Suprapubic skin (tissue), 4 donors: Measurements from ENCODE around the gene DOK1.

Experiments used
- EP300 ChIP-seq: sonication (generic); formaldehyde crosslinking; IDR thresholded peaks from one replicate; pipeline ENCODE4 v1.6.1; 2017; ENCODE audit warnings: antibody characterized with exemption
- POLR2A ChIP-seq, 2 donors: fragments of 450-650 bp; IDR thresholded peaks; one replicate each; pipeline ENCODE4 v1.6.1; 2017; ENCODE audit warnings: antibody characterized with exemption in 2 of 2, mild to moderate bottlenecking in 2 of 2, moderate library complexity in 2 of 2
- POLR2AphosphoS5 ChIP-seq, 3 donors: sonication (generic); formaldehyde crosslinking; IDR thresholded peaks; one replicate each; pipeline ENCODE4 v1.6.1; 2017; ENCODE audit warnings: antibody characterized with exemption in 3 of 3
- TF ChIP-seq, protein P1 (sequence below), 2 donors: fragments of 200-600 bp in 1 of 2; fragments of 450-650 bp in 1 of 2; sonication (generic) in 1 of 2; IDR thresholded peaks; one replicate each; pipeline ENCODE4 v1.5.1; 2016 to 2019; ENCODE audit warnings: antibody characterized with exemption in 2 of 2, mild to moderate bottlenecking in 1 of 2, moderate library complexity in 1 of 2

DNA sequence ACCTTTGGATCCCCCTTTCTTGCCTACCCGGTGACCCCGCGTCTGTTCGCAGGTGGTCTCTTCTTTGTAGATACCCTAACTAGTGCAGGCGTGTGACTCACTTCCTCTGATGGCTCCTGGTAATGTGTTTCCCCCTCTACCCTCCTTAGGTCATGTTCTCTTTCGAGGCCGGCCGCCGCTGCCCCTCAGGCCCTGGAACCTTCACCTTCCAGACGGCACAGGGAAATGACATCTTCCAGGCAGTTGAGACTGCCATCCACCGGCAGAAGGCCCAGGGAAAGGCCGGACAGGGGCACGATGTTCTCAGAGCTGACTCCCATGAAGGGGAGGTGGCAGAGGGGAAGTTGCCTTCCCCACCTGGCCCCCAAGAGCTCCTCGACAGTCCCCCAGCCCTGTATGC lies 1.6 kb downstream of the DOK1 start:
- TF ChIP-seq, protein P1, sequence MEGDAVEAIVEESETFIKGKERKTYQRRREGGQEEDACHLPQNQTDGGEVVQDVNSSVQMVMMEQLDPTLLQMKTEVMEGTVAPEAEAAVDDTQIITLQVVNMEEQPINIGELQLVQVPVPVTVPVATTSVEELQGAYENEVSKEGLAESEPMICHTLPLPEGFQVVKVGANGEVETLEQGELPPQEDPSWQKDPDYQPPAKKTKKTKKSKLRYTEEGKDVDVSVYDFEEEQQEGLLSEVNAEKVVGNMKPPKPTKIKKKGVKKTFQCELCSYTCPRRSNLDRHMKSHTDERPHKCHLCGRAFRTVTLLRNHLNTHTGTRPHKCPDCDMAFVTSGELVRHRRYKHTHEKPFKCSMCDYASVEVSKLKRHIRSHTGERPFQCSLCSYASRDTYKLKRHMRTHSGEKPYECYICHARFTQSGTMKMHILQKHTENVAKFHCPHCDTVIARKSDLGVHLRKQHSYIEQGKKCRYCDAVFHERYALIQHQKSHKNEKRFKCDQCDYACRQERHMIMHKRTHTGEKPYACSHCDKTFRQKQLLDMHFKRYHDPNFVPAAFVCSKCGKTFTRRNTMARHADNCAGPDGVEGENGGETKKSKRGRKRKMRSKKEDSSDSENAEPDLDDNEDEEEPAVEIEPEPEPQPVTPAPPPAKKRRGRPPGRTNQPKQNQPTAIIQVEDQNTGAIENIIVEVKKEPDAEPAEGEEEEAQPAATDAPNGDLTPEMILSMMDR (IDR thresholded peaks at IDR 0.05): no peak
- TF ChIP-seq POLR2A (IDR thresholded peaks at IDR 0.05): no peak
- no peak for TF ChIP-seq POLR2AphosphoS5 (IDR thresholded peaks at IDR 0.05)
- TF ChIP-seq EP300: no peak
